Caco-2 (cell line): Measurements from ENCODE around the gene AUTS2. TPM values are rescaled to one million over a fixed set of nuclear protein-coding genes. Genes with fewer than 3 reads are reported as not detected.

Source experiments
- BruUV-seq: library from RNA; stranded (reverse); fragments of 400-500 nt; replicated peaks from 2 replicates; lab custom pipeline; 2021; lab: Mats Ljungman, UMichigan
- CTCF ChIA-PET: fragments of 300-600 bp; sonication (Branson Sonifier 250); formaldehyde crosslinking; loops from one replicate; lab custom pipeline; 2022; ENCODE audit warnings: antibody characterized with exemption; lab: Charles Lee
- POLR2A ChIA-PET: fragments of 300-600 bp; sonication (Branson Sonifier 250); formaldehyde crosslinking; loops from one replicate; lab custom pipeline; 2022; ENCODE audit warnings: antibody characterized with exemption; lab: Charles Lee
- DNase-seq, 2 experiments: peaks; one replicate each; pipeline versions ENCODE4 v3.0.0 to v3.0.0-alpha.2; 2020 to 2022
- H3K27me3 ChIP-seq: replicated peaks from 2 replicates; pipeline ENCODE4 v1.6.0; 2011; ENCODE audit warnings: low read length; ENCODE audit not compliant: control insufficient read depth, insufficient read depth
- H3K36me3 ChIP-seq: 2 replicates; pipeline ENCODE4 v1.5.1; 2011; ENCODE audit warnings: low read length; ENCODE audit not compliant: control insufficient read depth, insufficient read depth
- H3K4me1 ChIP-seq: fragments of 250-450 bp; sonication (Bioruptor Pico); 2 replicates; pipeline ENCODE4 v1.5.1; 2020; ENCODE audit warnings: mild to moderate bottlenecking
- H3K4me3 ChIP-seq: 2 replicates; pipeline ENCODE4 v1.5.1; 2011; ENCODE audit warnings: low read depth, mild to moderate bottlenecking, control low read depth, low read length
- H3K9me3 ChIP-seq: fragments of 250-450 bp; sonication (Bioruptor Pico); 2 replicates; pipeline ENCODE4 v1.5.1; 2020; ENCODE audit warnings: mild to moderate bottlenecking, moderate library complexity
- H3K27ac Mint-ChIP-seq: one replicate; pipeline ENCODE4 v1.8.0; 2022; ENCODE audit warnings: mixed read lengths; ENCODE audit not compliant: unreplicated experiment
- H3K27me3 Mint-ChIP-seq: one replicate; pipeline ENCODE4 v1.8.0; 2022; ENCODE audit warnings: mixed read lengths; ENCODE audit not compliant: insufficient read depth, unreplicated experiment
- H3K36me3 Mint-ChIP-seq: one replicate; pipeline ENCODE4 v1.8.0; 2022; ENCODE audit warnings: mild to moderate bottlenecking, mixed read lengths; ENCODE audit not compliant: insufficient read depth, unreplicated experiment
- H3K4me1 Mint-ChIP-seq: one replicate; pipeline ENCODE4 v1.8.0; 2022; ENCODE audit warnings: low read depth, mixed read lengths; ENCODE audit not compliant: unreplicated experiment
- H3K4me3 Mint-ChIP-seq: one replicate; pipeline ENCODE4 v1.8.0; 2022; ENCODE audit warnings: mild to moderate bottlenecking, moderate library complexity, mixed read lengths; ENCODE audit not compliant: unreplicated experiment
- H3K9me3 Mint-ChIP-seq: one replicate; pipeline ENCODE4 v1.8.0; 2022; ENCODE audit warnings: mixed read lengths; ENCODE audit not compliant: unreplicated experiment
- CTCF ChIP-seq, 2 experiments: fragments of 200-600 bp in 1 of 2; IDR thresholded peaks; 1 replicate in 1 of 2; 2 replicates in 1 of 2; pipeline versions ENCODE4 v1.5.1 to v1.8.0; 2011 to 2022; ENCODE audit warnings: antibody characterized with exemption in 1 of 2, control low read depth in 1 of 2, inconsistent platforms in 1 of 2, low read depth in 1 of 2, low read length in 1 of 2, mild to moderate bottlenecking in 1 of 2, moderate library complexity in 1 of 2; ENCODE audit not compliant: insufficient read depth in 1 of 2, severe bottlenecking in 1 of 2, unreplicated experiment in 1 of 2
- intact Hi-C: fragments of 100-400 bp; cut with micrococcal nuclease; formaldehyde crosslinking; loops from one replicate; pipeline ENCODE4 v1.10.0; 2022; ENCODE audit not compliant: unreplicated experiment
- total RNA-seq: library from RNA; stranded (reverse); gene quantifications from 2 replicates; pipeline ENCODE4 v1.2.3, GENCODE V29; 2022

Gene AUTS2
- total RNA-seq, 1 experiment from 2014 or later = 37.1 TPM

- POLR2A ChIA-PET = no interaction called here
- Mint-ChIP-seq H3K27me3 (no peaks in the 10 kb centered on the region), H3K27ac (no peak overlapping the region), H3K9me3 (peaks cover 9% of the 10 kb centered on the region), H3K36me3 (no peaks in the 10 kb centered on the region), H3K4me3 (no peak overlapping the region), H3K4me1 (no peaks in the 10 kb centered on the region)
- no peaks in the 10 kb centered on the region for H3K9me3 ChIP-seq
- no TSS peak for BruUV-seq
- H3K4me3 ChIP-seq = no peak overlapping the region
- H3K36me3 ChIP-seq = no peaks in the 10 kb centered on the region
- H3K27me3 ChIP-seq = no peaks in the 10 kb centered on the region
- no peaks in the 10 kb centered on the region for H3K4me1 ChIP-seq
- no peak for TF ChIP-seq CTCF (IDR thresholded peaks at IDR 0.05; ENCODE audit: insufficient read depth in 1 of 2, low read depth in 1 of 2, low read length in 1 of 2, severe bottlenecking in 1 of 2, unreplicated experiment in 1 of 2)
- intact Hi-C loops = no loop called here
- DNase-seq = no peak
- CTCF ChIA-PET = no interaction called here
These were observed 1240.1 kb downstream of the AUTS2 start for GRCh38 chr7:70838292-70838907.
